Fibroblast of mammary gland (primary cell): ENCODE measurements around the gene NAB2.

Experiments used
- DNase-seq: peaks from one replicate; pipeline ENCODE4 v3.0.0-alpha.2; 2010; ENCODE audit warnings: low read depth
- H3K4me3 ChIP-seq: 2 replicates; pipeline ENCODE4 v1.5.1; 2011; ENCODE audit warnings: low read depth, mild to moderate bottlenecking, low read length, moderate library complexity; ENCODE audit not compliant: control insufficient read depth
- CTCF ChIP-seq: conservative IDR thresholded peaks from 2 replicates; pipeline ENCODE4 v1.5.1; 2011; ENCODE audit warnings: low read depth, low read length, inconsistent platforms; ENCODE audit not compliant: control insufficient read depth, insufficient read depth

The NAB2 gene

GRCh38 chr12:57138526-57139272 lies 49.8 kb downstream of the NAB2 start:
- H3K4me3 ChIP-seq: no peak overlapping the region
- DNase-seq: peak; percentile 77
- no peak for TF ChIP-seq CTCF

- H3K4me3 ChIP-seq: no peak overlapping the region
- TF ChIP-seq CTCF: no peak
- peak; percentile 67 for DNase-seq
These were observed 51.1 kb downstream of the NAB2 start for GRCh38 chr12:57139796-57140649.

- no peak for DNase-seq
- H3K4me3 ChIP-seq: no peak overlapping the region
- TF ChIP-seq CTCF: no peak
These were observed 52.3 kb downstream of the NAB2 start for GRCh38 chr12:57141249-57141648.

GRCh38 chr12:57142121-57142520 lies 53.2 kb downstream of the NAB2 start:
- DNase-seq: no peak
- no peak overlapping the region for H3K4me3 ChIP-seq
- no peak for TF ChIP-seq CTCF

- no peak for DNase-seq
- TF ChIP-seq CTCF: no peak
- no peak overlapping the region for H3K4me3 ChIP-seq
These were observed 53.8 kb downstream of the NAB2 start for GRCh38 chr12:57142727-57143126.

- DNase-seq: no peak
- no peak for TF ChIP-seq CTCF
- H3K4me3 ChIP-seq: no peak overlapping the region
These were observed 54.5 kb downstream of the NAB2 start for GRCh38 chr12:57143454-57143853.
